Left lung (tissue), 10 donors: ENCODE measurements around the gene KIRREL1. TPM values are rescaled to one million over a fixed set of nuclear protein-coding genes. Genes with fewer than 3 reads are reported as not detected.

Experiments used
- ATAC-seq: fragments of 200-7000 bp; cut with Tn5 transposase; one replicate; pipeline ENCODE4 v1.9.1; 2020; ENCODE audit warnings: moderate library complexity
- DNase-seq, 4 donors: peaks; one replicate each; pipeline ENCODE4 v3.0.0-alpha.2; 2013 to 2020
- H3K27ac ChIP-seq, 2 donors: fragments of 200-600 bp; sonication (generic) in 1 of 2; one replicate each; pipeline versions ENCODE4 v1.5.0 to v1.8.0; 2020 to 2021
- H3K27me3 ChIP-seq, 2 donors: fragments of 200-600 bp; sonication (generic) in 1 of 2; one replicate each; pipeline versions ENCODE4 v1.5.0 to v1.8.0; 2020 to 2021
- H3K36me3 ChIP-seq, 2 donors: fragments of 200-600 bp; sonication (generic) in 1 of 2; one replicate each; pipeline versions ENCODE4 v1.5.0 to v1.8.0; 2020 to 2021
- H3K4me1 ChIP-seq, 2 donors: fragments of 200-600 bp; one replicate each; pipeline ENCODE4 v1.8.0; 2021
- H3K4me3 ChIP-seq, 2 donors: fragments of 200-600 bp; sonication (generic) in 1 of 2; one replicate each; pipeline versions ENCODE4 v1.5.0 to v1.8.0; 2020 to 2021; ENCODE audit warnings: mild to moderate bottlenecking in 1 of 2
- H3K9me3 ChIP-seq, 2 donors: fragments of 200-600 bp; sonication (generic) in 1 of 2; one replicate each; pipeline versions ENCODE4 v1.5.0 to v1.8.0; 2020 to 2021
- CTCF ChIP-seq, 2 donors: fragments of 200-600 bp; sonication (generic) in 1 of 2; IDR thresholded peaks; one replicate each; pipeline versions ENCODE4 v1.5.0 to v1.8.0; 2021; ENCODE audit warnings: antibody characterized with exemption in 2 of 2
- intact Hi-C, 2 donors: fragments of 100-400 bp; cut with DNase I; formaldehyde crosslinking; loops; one replicate each; pipeline versions ENCODE4 v1.11.2 to v1.14.2; 2022
- polyA plus RNA-seq, 6 donors: library from polyadenylated mRNA; unstranded; fragments of 120-200 nt; gene quantifications; one replicate each; pipeline ENCODE4 v1.2.1, GENCODE V29; 2013; ENCODE audit not compliant: insufficient read length in 6 of 6
- total RNA-seq, 2 donors: library from RNA; stranded (reverse); fragmentation: NEBNext Ultra II Directional; extraction: Animal tissue kit (Norgen Biotek cat#: 25700); gene quantifications; one replicate each; pipeline ENCODE4 v1.2.1, GENCODE V29; 2021
- donor health status: DM: no; HTN: yes; CAD: no.
- donor health status: DM: no; HTN: no; CAD: no.

The KIRREL1 gene
- total and polyA plus RNA-seq, 8 donors, result 44.6 to 67.6 (median 55.7) TPM

DNA sequence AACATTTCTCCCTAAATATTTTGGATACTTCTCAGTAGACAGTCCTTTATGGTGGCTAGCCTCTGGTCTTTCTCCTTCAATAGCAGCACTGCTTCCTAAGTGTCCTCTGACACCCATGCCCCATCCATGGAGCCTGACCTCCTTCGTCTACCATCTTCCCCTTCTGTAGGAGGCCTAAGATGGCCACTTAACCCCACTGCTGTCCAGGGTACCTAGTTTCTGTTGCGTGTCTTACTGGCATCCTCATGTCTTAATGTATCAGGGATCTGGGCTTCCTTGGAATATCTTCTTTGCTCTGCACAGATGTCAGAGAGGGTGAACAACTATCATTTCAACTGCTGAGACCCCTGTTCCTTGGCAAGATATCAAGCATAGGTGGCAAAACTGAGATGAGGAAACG is 5.4 kb upstream of the KIRREL1 start:
- H3K4me1 ChIP-seq, result peaks cover 0 to 7% of the 10 kb centered on the region in 2 donors
- H3K36me3 ChIP-seq, result no peaks in the 10 kb centered on the region
- intact Hi-C loops, result loop anchor here in 1 of 2 donors (10.0 kb wide), 1 partner anchor 127 kb away; no protein-coding TSS in a partner anchor
- H3K27me3 ChIP-seq, result peaks cover 0 to 20% of the 10 kb centered on the region in 2 donors
- ATAC-seq (no peak), DNase-seq (no peak)
- no peaks in the 10 kb centered on the region for H3K9me3 ChIP-seq
- H3K4me3 ChIP-seq, result no peak overlapping the region
- TF ChIP-seq CTCF (IDR thresholded peaks at IDR 0.05), result no peak
- H3K27ac ChIP-seq, result no peak overlapping the region

- ATAC-seq, result peak; percentile 80
- DNase-seq, result peak in 3 of 4 donors; percentile 46 to 82 (median 70)
- Histone ChIP-seq H3K27me3 (peaks cover 0 to 39% of the 10 kb centered on the region in 2 donors), H3K4me1 (peaks cover 0 to 16% of the 10 kb centered on the region in 2 donors), H3K4me3 (no peak overlapping the region), H3K36me3 (no peaks in the 10 kb centered on the region), H3K9me3 (no peaks in the 10 kb centered on the region), H3K27ac (peak overlapping the region in 1 of 2 donors; percentile 15)
- intact Hi-C loops, result loop anchor here (10.0 kb wide), 2 partner anchors 93 to 103 kb away; no protein-coding TSS in a partner anchor
- peak; percentile 75 to 90 for TF ChIP-seq CTCF (IDR thresholded peaks at IDR 0.05)
These were observed 1.2 kb upstream of the KIRREL1 start for GRCh38 chr1:157992031-157992832.

- H3K27ac ChIP-seq, result peak overlapping the region in 1 of 2 donors; percentile 15
- intact Hi-C loops, result loop anchor here (10.0 kb wide), 2 partner anchors 92 to 102 kb away; no protein-coding TSS in a partner anchor
- ATAC-seq, result peak; percentile 5
- H3K4me3 ChIP-seq, result peak overlapping the region; percentile 63 to 70
- H3K36me3 ChIP-seq, result no peaks in the 10 kb centered on the region
- H3K9me3 ChIP-seq, result no peaks in the 10 kb centered on the region
- DNase-seq, result no peak
- peaks cover 0 to 16% of the 10 kb centered on the region in 2 donors for H3K4me1 ChIP-seq
- no peak for TF ChIP-seq CTCF (IDR thresholded peaks at IDR 0.05)
- peaks cover 0 to 39% of the 10 kb centered on the region in 2 donors for H3K27me3 ChIP-seq
These were observed 655 bp upstream of the KIRREL1 start for GRCh38 chr1:157992833-157993146.

GRCh38 chr1:157993918-157994605 is 617 bp downstream of the KIRREL1 start:
- peak; percentile 40 for ATAC-seq
- DNase-seq, result peak in 1 of 4 donors; percentile 66
- H3K9me3 ChIP-seq, result no peaks in the 10 kb centered on the region
- TF ChIP-seq CTCF (IDR thresholded peaks at IDR 0.05), result no peak
- peak overlapping the region; percentile 80 to 82 for H3K27ac ChIP-seq
- H3K4me1 ChIP-seq, result peaks cover 0 to 16% of the 10 kb centered on the region in 2 donors
- no peaks in the 10 kb centered on the region for H3K36me3 ChIP-seq
- intact Hi-C loops, result loop anchor here (10.0 kb wide), 2 partner anchors 91 to 101 kb away; no protein-coding TSS in a partner anchor
- H3K4me3 ChIP-seq, result peak overlapping the region; percentile 63 to 70
- peaks cover 0 to 39% of the 10 kb centered on the region in 2 donors for H3K27me3 ChIP-seq
